Endodermal cell (in vitro differentiated cells): ENCODE results near the gene SPAG17. TPM values are rescaled to one million over a fixed set of nuclear protein-coding genes. Genes with fewer than 3 reads are reported as not detected.

Source experiments
- DNase-seq: peaks from one replicate; pipeline ENCODE4 v3.0.0-alpha.2; 2017
- H3K27ac ChIP-seq: 2 replicates; pipeline ENCODE4 v1.5.1; 2013; ENCODE audit warnings: mild to moderate bottlenecking, low read depth, low read length, moderate library complexity
- H3K27me3 ChIP-seq: 2 replicates; pipeline ENCODE4 v1.6.1; 2013; ENCODE audit warnings: mild to moderate bottlenecking, low read length, moderate library complexity; ENCODE audit not compliant: insufficient read depth, control insufficient read depth, poor library complexity, severe bottlenecking
- H3K36me3 ChIP-seq: 2 replicates; pipeline ENCODE4 v1.7.0; 2013; ENCODE audit warnings: mild to moderate bottlenecking, low read length, moderate library complexity; ENCODE audit not compliant: control insufficient read depth, insufficient read depth
- H3K4me1 ChIP-seq: one replicate; pipeline ENCODE4 v1.7.0; 2013; ENCODE audit warnings: low read length; ENCODE audit not compliant: control insufficient read depth, insufficient read depth
- H3K4me3 ChIP-seq: 2 replicates; pipeline ENCODE4 v1.5.1; 2013; ENCODE audit warnings: mild to moderate bottlenecking, low read length, moderate library complexity
- H3K9ac ChIP-seq: 2 replicates; pipeline ENCODE4 v1.6.1; 2013; ENCODE audit warnings: mild to moderate bottlenecking, low read length, moderate library complexity; ENCODE audit not compliant: poor library complexity, severe bottlenecking; ENCODE audit errors: extremely low read depth
- H3K9me3 ChIP-seq: 2 replicates; pipeline ENCODE4 v1.6.1; 2013; ENCODE audit warnings: mild to moderate bottlenecking, low read length, moderate library complexity; ENCODE audit not compliant: control insufficient read depth
- H3K27ac Mint-ChIP-seq: 2 replicates; pipeline ENCODE4 v1.8.0; 2020; ENCODE audit warnings: mixed read lengths
- H3K27me3 Mint-ChIP-seq: 2 replicates; pipeline ENCODE4 v1.8.0; 2021; ENCODE audit warnings: mild to moderate bottlenecking, mixed read lengths; ENCODE audit not compliant: insufficient read depth
- H3K36me3 Mint-ChIP-seq: 2 replicates; pipeline ENCODE4 v1.8.0; 2020; ENCODE audit warnings: low read depth, mixed read lengths
- H3K4me1 Mint-ChIP-seq: 2 replicates; pipeline ENCODE4 v1.8.0; 2020; ENCODE audit warnings: mixed read lengths
- H3K4me3 Mint-ChIP-seq: 2 replicates; pipeline ENCODE4 v1.8.0; 2020; ENCODE audit warnings: mild to moderate bottlenecking, moderate library complexity, mixed read lengths
- H3K9me3 Mint-ChIP-seq: 2 replicates; pipeline ENCODE4 v1.8.0; 2020; ENCODE audit warnings: mild to moderate bottlenecking, mixed read lengths
- WGBS, 2 experiments: methylation state at CpG; one replicate each; pipeline versions ENCODE4 v1.1.5 to v1.1.7; 2013; ENCODE audit warnings: missing lambda C conversion rate in 2 of 2, mixed read lengths in 1 of 2; ENCODE audit not compliant: insufficient coverage in 1 of 2, insufficient read length in 1 of 2; 5-methylcytosine and 5-hydroxymethylcytosine counted together
- total RNA-seq, 2 donors: library from RNA; stranded (reverse); fragmentation: NEBNext Ultra II Directional in 1 of 2; extraction: Animal tissue kit (Norgen Biotek cat#: 25700) in 1 of 2; gene quantifications; 2 replicates in 1 of 2; 3 replicates in 1 of 2; pipeline ENCODE4 v1.2.1, GENCODE V29; 2021
- TF ChIP-seq, protein P1 (sequence below): fragments of 200-600 bp; sonication (generic); conservative IDR thresholded peaks from 2 replicates; pipeline ENCODE4 v1.5.0; 2021; ENCODE audit warnings: antibody characterized with exemption, mild to moderate bottlenecking

The SPAG17 gene
- total RNA-seq, 2 donors from 2014 or later, result 5.0 to 6.3 TPM

DNA sequence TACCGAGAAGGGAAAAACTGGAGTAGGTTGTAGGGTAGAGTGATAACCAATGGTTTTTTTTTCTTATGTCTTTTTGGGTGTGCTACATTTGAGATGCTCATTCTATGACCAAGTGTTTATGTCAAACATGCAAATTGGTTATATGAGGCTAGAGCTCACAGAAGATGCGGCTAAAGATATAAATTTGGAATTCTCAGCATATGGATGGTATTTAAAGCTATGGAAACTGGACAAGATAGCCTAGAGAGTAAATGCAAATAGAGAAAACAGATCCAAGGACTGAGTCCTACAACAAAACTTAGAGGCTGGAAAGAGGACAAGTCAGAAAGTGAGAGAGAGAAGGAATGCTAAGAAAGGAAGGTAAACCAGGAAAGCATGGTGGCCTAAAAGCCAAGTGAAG, 263.0 kb downstream of the SPAG17 start:
- H3K36me3 ChIP-seq, result peaks cover 36% of the 10 kb centered on the region
- TF ChIP-seq, protein P1, sequence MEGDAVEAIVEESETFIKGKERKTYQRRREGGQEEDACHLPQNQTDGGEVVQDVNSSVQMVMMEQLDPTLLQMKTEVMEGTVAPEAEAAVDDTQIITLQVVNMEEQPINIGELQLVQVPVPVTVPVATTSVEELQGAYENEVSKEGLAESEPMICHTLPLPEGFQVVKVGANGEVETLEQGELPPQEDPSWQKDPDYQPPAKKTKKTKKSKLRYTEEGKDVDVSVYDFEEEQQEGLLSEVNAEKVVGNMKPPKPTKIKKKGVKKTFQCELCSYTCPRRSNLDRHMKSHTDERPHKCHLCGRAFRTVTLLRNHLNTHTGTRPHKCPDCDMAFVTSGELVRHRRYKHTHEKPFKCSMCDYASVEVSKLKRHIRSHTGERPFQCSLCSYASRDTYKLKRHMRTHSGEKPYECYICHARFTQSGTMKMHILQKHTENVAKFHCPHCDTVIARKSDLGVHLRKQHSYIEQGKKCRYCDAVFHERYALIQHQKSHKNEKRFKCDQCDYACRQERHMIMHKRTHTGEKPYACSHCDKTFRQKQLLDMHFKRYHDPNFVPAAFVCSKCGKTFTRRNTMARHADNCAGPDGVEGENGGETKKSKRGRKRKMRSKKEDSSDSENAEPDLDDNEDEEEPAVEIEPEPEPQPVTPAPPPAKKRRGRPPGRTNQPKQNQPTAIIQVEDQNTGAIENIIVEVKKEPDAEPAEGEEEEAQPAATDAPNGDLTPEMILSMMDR, result no peak
- H3K27ac ChIP-seq, result no peak overlapping the region
- H3K9ac ChIP-seq, result no peak overlapping the region
- no peaks in the 10 kb centered on the region for H3K9me3 ChIP-seq
- no peaks in the 10 kb centered on the region for H3K27me3 ChIP-seq
- DNase-seq, result no peak
- Mint-ChIP-seq H3K27me3 (no peaks in the 10 kb centered on the region), H3K4me3 (no peak overlapping the region), H3K9me3 (peaks cover 8% of the 10 kb centered on the region), H3K27ac (no peak overlapping the region), H3K36me3 (peaks cover 31% of the 10 kb centered on the region), H3K4me1 (peaks cover 4% of the 10 kb centered on the region)
- no peaks in the 10 kb centered on the region for H3K4me1 ChIP-seq
- no peak overlapping the region for H3K4me3 ChIP-seq
- WGBS, 2 experiments, result 94 to 95% methylated on average over 2 of the region's 2 CpGs

GRCh38 chr1:117919376-117919775, 265.7 kb downstream of the SPAG17 start:
- TF ChIP-seq, protein P1, result no peak
- Histone ChIP-seq H3K4me1 (no peaks in the 10 kb centered on the region), H3K9me3 (no peaks in the 10 kb centered on the region), H3K9ac (no peak overlapping the region), H3K4me3 (no peak overlapping the region), H3K36me3 (peaks cover 59% of the 10 kb centered on the region), H3K27ac (no peak overlapping the region), H3K27me3 (no peaks in the 10 kb centered on the region)
- Mint-ChIP-seq H3K9me3 (peaks cover 8% of the 10 kb centered on the region), H3K27me3 (no peaks in the 10 kb centered on the region), H3K4me3 (no peak overlapping the region), H3K36me3 (peaks cover 46% of the 10 kb centered on the region), H3K4me1 (no peaks in the 10 kb centered on the region), H3K27ac (no peak overlapping the region)
- DNase-seq, result no peak

GRCh38 chr1:117911051-117911450, 274.0 kb downstream of the SPAG17 start:
- TF ChIP-seq, protein P1, result no peak
- H3K27me3 ChIP-seq, result no peaks in the 10 kb centered on the region
- H3K9ac ChIP-seq, result no peak overlapping the region
- no peaks in the 10 kb centered on the region for H3K4me1 ChIP-seq
- no peak for DNase-seq
- peaks cover 48% of the 10 kb centered on the region for H3K36me3 ChIP-seq
- no peak overlapping the region for H3K4me3 ChIP-seq
- no peaks in the 10 kb centered on the region for H3K9me3 ChIP-seq
- Mint-ChIP-seq H3K9me3 (no peaks in the 10 kb centered on the region), H3K4me3 (no peak overlapping the region), H3K27ac (no peak overlapping the region), H3K4me1 (no peaks in the 10 kb centered on the region), H3K27me3 (no peaks in the 10 kb centered on the region), H3K36me3 (peaks cover 26% of the 10 kb centered on the region)
- H3K27ac ChIP-seq, result no peak overlapping the region
